Gastroesophageal sphincter (tissue), 3 donors: ENCODE measurements around the gene COL5A1.
"Not testable (repeated sequence)": the region's sequence is repeated elsewhere in the genome, so short reads cannot be mapped to it uniquely, and the experiment has no call there.

ENCODE experiments used
- CTCF ChIP-seq, 4 experiments: fragments of 200-600 bp in 2 of 4; fragments of 450-650 bp in 2 of 4; sonication (generic) in 1 of 4; IDR thresholded peaks; one replicate each; pipeline ENCODE4 v1.5.1; 2017 to 2019; ENCODE audit warnings: antibody characterized with exemption in 4 of 4, mild to moderate bottlenecking in 2 of 4, moderate library complexity in 2 of 4
- POLR2AphosphoS5 ChIP-seq: sonication (generic); formaldehyde crosslinking; IDR thresholded peaks from one replicate; pipeline ENCODE4 v1.6.1; 2017; ENCODE audit warnings: antibody characterized with exemption

GRCh38 chr9:134715536-134715935 lies 73.9 kb downstream of the COL5A1 start:
- TF ChIP-seq POLR2AphosphoS5; CTCF (IDR thresholded peaks at IDR 0.05): not testable (repeated sequence)
